HG03095 (cell line): Measurements from ENCODE around the gene MLANA.
"Not testable (repeated sequence)": the region's sequence is repeated elsewhere in the genome, so short reads cannot be mapped to it uniquely, and the experiment has no call there.

Experiments used
- ATAC-seq: cut with Tn5 transposase; IDR thresholded peaks from one replicate; pipeline ENCODE4 v1.9.1; 2021; ENCODE audit warnings: moderate library complexity; ENCODE audit not compliant: unreplicated experiment

MLANA gene

GRCh38 chr9:5869315-5870019 lies 21.2 kb upstream of the MLANA start:
- no peak for ATAC-seq

DNA sequence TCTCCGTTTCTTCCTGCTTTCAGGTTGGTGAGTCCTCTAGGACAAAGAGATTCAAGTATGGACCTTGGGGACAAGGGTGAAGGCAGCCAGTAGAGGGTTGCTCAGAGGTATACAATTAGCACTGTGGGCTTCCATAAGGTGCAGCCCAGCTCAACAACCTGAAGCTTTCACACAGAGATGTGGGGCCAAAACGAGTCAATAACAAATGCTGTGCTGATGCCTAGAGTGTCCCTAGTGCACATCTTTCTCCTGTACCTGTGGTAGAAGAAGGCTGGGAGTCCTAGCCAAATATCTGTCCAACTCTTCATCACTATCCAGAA lies 20.7 kb upstream of the MLANA start:
- no peak for ATAC-seq

DNA sequence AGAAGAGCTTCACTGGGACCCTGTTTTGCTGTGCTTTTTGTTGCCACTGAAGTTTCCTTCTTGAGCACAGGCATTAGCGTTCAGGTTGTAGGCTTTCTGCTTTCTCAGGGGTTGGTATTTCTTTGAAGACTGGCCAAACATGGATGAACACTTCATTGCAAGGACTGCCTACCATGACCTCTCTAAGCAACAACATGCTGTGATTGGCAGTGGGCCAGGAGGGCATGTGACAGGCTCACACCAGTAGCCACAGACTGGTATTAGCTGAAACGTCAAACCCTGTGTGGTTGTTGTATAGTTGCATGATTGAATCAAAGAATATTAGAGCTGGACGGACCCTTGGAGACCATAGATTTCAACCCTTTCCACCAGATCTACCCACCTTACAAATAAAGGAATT lies 20.0 kb upstream of the MLANA start:
- no peak for ATAC-seq

GRCh38 chr9:5871785-5872184 lies 18.9 kb upstream of the MLANA start:
- no peak for ATAC-seq

DNA sequence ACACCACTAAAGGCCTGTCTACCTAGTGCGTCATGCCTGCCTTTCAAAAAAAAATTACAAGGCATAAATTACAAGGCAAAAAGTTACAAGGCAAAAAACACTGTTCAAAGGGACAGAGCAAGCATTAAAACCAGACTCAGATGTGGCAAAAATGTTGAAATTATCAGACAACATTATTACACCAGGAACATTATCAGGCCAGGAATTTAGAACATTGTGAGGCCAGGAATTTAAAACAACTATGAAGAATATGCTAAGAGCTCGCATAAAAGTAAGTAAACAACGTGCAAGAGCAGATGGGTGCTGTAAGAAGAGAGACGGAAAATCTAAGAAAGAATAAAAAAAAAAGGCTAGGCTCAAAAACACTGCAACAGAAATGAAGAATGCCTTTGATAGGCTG lies 18.2 kb upstream of the MLANA start:
- no peak for ATAC-seq

- ATAC-seq = no peak
These were observed 17.2 kb upstream of the MLANA start for GRCh38 chr9:5873439-5873838.

DNA sequence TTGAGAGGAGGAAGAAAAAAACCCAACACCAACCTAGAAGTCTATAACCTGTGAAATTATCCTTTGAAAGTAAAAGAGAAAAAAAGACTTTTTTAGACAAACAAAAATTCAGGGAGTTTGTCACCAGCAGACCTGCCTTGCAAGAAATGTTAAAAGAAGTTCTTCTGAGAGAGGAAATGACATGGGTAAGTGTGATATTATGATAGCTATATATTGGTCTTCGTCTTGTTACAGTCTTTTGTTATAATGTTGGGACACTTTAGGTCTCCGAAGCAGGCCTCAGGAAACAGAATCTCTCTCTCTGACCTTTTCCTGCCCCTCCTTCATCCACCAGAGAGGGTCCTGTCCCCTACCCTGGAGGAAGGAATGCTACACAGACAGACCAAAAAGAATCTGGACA lies 16.6 kb upstream of the MLANA start:
- ATAC-seq = no peak

DNA sequence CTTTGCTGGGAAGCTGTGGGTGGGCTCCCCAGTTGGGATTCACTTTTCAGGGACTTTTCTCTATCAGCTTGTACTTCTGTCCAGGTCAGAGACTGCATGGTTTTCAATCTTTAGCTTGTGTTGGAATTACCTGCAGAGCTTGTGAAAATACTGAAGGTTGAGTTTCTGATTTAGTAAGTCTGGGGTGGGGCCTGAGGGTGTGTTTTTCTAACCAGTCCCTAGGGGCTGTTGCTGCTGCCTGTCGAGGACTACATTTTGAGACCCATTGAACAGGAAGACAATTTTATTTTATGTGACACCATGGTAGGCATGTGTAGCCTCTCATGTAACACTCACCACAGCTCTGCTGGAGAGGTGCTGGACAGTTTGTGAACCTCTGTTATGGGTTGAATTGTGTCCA lies 14.7 kb upstream of the MLANA start:
- ATAC-seq = peak; percentile 73

DNA sequence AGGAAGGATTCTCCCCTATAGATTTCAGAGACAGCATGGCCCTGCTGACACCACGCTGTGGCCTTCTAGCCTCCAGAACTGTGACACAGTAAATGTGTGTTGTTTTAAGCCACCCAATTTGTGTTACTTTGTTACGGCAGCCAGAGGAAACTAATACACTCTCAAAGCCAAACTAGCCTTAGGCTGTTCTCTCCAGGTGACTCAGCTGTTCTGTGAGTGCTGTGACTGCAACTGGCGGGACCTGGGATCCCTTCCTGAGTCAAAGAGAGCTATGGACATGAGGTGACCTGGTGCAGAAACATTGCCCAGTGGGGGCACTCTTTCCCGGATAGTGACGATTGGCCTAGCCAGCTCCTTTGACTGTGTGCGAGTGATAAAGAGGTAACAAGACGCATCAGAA lies 14.0 kb upstream of the MLANA start:
- no peak for ATAC-seq

DNA sequence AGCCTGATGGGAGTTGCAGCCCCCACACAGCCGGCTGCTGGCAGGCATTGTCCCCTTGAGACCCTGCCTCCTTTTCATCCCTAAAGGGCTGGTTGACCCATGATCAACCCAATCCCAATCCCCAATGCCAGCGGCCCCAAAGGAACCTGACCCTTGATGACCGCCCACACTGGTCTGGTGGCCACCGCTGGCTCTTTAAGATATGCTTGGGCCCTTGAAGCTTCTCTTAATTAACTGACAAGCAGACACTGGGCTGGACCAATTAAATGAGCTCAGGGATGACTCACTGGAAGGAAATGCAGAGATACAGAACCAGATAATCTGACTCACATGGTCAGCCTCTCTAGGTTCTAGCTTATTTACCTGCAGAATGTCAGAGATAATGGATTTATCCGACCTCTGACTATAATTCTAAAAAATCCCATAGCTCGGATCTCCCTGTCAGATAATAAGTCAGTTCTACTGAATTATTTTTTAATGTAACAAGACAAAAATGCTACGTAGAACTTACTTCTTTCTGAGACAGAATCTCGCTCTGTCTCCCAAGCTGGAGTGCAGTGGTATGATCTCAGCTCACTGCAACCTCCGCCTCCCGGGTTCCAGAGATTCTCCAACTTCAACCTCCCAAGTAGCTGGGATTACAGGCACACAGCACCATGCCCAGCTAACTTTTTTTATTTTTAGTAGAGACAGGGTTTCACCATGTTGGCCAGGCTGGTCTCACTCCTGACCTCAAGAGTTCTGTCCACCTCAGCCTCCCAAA lies 11.1 kb upstream of the MLANA start:
- no peak for ATAC-seq

DNA sequence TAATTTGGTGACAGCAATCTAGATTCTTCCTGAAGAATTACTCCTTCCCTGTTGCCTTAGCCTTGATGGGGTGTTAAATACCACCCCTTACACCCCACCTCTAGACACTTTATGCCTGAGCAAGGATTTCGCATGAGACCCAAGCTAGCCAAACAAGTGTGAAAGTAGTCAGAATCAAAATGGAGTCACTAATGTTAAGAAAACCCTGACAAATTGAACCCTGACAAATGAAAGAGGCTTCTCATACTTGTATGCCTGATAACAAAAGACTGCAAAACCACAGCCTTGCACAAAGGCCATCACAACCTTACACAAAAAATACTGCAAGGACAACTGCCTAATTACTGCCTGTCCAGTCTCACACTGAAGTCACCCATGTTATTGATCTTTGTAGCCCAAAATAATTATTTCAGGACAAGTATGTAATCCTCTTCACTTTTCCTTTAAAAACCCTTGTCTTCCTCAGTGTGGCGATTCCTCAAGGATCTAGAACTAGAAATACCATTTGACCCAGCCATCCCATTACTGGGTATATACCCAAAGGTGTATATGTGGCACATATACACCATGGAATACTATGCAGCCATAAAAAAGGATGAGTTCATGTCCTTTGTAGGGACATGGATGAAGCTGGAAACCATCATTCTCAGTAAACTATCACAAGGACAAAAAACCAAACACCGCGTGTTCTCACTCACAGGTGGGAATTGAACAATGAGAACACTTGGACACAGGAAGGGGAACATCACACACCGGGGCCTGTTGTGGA lies 8.3 kb upstream of the MLANA start:
- ATAC-seq = not testable (repeated sequence)

- ATAC-seq = no peak
These were observed 6.5 kb upstream of the MLANA start for GRCh38 chr9:5884191-5884590.

- ATAC-seq = peak; percentile 93
These were observed 4.4 kb upstream of the MLANA start for GRCh38 chr9:5886114-5886939.

DNA sequence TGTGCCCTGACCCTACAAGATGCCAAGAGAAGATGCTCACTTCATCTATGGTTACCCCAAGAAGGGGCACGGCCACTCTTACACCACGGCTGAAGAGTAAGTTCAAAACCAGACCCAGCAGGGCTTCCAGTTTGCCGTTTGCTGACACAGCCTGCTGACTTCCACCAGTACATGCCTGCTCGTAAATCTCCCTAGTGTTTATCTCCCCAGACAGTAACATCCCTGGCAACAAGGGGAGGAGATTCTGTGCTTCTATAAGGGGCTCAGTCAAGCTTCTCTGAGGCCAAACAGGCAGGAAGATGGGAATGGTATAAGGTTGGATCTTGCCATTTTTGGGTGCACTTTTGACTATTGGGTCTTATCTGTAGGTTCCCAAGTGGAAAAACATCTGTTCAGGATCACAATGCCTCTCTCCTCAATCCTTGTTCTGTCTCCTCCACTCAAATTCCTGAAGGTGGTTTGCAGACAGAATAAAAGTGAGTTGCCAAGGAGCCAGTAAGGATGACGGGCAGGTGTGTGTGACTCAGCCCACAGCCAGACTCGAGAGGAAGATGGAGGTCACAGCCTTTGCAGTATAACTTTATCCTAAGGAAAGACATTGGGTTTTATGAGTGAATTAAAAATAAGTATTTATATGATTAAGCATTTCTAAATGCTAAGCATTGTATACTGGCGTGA lies 1.9 kb downstream of the MLANA start:
- no peak for ATAC-seq

DNA sequence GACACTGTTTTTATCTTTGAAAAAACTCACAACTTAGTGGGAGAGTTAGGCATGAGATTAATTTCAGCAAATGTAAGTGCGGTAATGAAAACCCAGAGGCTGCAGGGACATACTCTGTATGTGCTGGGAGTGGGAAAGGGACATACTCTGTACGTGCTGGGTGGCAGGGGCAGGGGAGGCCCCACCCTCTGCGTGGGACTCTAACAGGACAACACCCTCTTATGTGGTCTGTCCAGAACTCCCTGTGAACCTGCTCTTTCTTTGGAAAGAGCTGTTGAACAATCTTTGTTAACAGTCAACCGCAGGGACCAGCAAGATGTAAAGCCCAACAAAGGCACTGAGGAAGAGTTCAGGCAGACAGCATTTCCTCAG lies 2.4 kb downstream of the MLANA start:
- ATAC-seq = no peak

GRCh38 chr9:5893591-5894236 lies 3.0 kb downstream of the MLANA start:
- no peak for ATAC-seq

GRCh38 chr9:5894237-5894959 lies 3.7 kb downstream of the MLANA start:
- no peak for ATAC-seq

GRCh38 chr9:5895782-5896181 lies 5.1 kb downstream of the MLANA start:
- no peak for ATAC-seq

DNA sequence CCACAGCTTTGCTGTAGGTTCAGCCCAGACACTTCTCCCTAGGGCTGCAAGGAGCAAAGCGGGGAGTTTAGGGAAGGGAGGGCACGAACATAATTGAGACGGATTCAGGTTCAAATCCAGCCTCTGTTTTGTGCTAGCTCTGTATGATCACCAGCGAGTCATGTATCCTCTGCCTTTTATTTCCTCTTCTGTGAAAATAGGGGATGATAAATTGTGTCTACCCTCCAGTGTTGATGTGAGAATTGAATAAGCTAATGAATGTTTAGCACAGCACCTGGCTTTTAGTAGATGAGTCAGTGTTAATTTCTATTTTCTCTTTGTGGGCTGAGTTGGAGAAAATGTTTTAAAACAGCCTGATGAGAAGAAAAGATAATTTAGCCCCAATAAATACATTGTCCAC lies 6.2 kb downstream of the MLANA start:
- ATAC-seq = no peak

DNA sequence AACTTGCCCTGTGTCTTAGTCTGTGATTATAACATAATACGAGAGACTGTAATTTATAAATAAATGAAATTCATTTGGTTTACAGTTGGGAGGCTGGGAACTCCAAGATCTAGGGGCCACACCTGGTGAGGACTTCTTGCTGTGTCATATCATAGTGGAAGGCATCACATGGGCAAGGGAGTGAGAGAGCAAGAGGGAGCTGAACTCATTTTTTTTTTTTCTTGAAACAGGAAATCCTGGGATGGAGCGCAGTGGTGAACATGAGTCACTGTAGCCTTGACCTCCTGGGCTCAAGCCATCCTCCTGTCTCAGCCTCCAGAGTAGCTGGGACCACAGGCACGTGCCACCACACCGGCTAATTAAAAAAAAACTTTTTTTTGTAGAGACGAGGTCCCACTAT lies 7.2 kb downstream of the MLANA start:
- no peak for ATAC-seq
